Measurements from ENCODE around the gene KLF11.

Gene KLF11

DNA sequence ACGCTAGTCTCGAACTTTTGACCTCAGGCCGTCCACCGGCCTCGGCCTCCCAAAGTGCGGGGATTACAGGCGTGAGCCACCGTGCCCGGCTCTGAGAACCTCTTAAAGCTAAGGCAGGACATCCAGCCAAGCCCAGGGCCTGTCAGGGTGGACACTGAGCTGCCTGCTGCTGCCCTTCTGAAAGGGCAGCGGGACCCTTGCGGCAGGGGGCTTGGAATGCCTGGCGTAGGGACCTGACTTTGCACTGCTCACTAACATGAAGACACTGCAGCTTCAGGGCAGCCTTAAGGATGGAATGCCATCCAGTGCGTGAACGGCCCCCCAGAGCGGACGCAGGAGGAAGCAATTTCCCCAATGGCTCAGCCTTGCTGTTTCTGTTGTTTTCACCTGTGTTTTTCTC, 27.8 kb downstream of the KLF11 start:
- DNase-seq, result no peak

DNA sequence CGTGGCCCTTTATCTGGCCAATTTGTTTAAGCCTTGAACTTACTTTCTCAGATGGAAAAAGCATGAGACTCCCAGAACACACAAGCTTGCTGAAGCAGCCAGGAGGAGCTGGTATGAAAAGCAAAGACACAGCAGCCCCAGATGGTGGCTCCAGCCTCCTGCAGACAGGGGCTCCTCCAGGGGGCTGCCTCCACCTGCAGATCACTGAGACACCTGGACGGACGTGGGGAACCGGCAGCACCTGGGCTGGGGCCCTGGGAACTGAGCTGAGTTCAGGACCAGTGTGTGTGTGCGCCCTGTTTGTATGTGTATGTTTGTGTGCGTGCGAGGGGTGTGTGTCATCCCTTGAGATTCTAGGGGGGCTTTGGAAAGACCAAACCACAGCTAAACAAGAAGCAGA, 28.2 kb downstream of the KLF11 start:
- no peak for DNase-seq

DNA sequence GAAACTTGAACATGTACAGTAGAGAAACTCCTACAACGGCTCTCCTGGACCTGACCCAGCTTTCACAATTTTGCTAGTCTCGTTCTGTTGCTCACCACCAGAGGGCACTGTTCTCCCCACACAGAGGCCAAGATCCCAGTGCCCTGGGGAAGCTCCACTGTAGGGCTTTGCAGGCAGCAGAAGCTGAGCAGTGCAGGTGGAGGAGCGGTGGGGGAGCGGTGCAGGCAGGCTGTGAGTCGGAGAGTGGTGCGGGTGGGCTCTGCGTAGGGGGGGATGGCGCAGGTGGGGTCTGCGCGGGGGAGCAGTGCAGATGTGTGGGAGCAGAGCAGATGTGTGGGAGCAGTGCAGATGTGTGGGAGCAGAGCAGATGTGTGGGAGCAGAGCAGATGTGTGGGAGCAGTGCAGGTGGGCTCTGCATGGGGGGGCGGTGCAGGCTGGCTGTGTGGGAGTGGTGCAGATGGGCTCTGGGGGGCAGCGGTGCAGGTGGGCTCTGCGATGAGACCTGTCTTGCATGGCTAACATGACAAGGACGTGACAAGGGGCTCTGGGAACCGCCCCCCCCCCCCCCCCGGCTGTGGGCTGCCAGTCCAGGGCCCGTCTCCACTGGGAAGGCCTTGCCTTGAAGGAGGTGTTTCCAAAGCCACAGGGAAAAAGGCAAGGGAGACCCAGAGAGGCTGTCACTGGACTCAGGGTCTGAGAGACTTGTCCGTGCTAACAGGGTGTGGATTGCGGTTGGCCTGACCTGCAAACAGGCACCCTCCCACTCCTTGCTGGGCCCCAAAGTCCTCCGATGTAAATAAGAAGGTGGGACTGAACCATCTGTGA, 29.5 kb downstream of the KLF11 start:
- peak; percentile 78 for DNase-seq

DNA sequence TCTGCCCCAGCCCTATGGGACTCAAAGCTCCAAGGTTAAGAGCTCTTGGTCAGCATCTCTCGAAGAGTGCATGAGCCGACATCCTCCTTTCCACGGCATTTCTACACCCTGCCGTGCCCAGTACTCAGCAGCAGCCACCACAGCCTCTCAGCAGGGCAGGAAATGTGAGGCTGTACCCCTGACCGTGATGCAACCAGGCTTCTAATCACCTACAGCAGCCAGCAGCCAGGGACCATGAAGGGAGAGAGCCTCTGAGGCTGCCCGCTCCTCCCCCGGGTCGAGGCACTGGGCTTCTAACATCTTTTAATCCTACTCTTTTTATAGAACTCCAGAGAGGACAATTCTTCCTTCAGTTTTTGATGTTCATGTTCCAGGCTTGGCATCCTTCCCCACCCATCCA, 30.4 kb downstream of the KLF11 start:
- DNase-seq, result no peak

DNA sequence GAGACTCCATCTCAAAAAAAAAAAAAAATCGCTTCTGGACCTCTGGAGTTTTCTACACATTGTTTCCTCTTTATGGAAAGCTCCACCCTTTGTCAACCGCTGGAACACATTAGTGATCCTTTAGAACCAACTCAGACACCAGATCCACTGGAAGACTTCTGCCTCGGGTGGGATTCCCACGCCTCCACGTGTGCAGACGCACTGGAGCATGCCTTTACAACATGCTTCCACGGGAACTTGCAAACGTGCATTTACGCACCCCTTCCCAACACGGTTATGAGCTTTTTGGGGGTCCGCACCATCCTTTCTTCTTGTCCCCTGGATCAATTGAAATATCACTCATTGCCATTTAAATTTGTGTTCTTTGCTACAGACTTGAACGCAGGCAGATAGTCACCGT, 31.8 kb downstream of the KLF11 start:
- DNase-seq, result no peak

DNA sequence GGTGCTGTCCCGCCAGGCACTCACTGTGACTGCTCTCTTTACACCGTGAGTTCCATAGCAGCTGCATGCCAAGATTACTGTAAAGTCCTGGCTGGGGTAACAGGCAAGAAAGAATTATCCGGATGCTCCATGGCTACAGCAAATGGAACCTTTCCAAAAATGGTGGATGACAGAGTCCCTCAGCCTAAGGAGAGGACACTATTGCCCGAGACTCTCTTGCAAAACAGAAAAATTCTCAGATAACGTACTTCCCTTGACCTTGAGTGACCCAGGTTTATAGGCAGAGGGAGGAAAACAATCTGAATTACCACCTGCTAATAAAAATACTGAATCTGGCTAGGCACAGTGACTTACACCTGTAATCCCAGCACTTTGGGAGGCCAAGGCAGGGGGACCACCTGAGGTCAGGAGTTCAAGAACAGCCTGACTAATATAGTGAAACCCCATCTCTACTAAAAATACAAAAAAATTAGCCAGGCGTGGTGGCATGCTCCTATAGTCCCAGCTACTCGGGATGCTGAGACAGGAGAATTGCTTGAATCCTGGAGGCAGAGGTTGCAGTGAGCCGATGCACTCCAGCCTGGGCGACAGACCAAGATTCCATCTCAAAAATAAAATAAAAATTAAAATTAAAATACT, 32.3 kb downstream of the KLF11 start:
- no peak for DNase-seq

DNA sequence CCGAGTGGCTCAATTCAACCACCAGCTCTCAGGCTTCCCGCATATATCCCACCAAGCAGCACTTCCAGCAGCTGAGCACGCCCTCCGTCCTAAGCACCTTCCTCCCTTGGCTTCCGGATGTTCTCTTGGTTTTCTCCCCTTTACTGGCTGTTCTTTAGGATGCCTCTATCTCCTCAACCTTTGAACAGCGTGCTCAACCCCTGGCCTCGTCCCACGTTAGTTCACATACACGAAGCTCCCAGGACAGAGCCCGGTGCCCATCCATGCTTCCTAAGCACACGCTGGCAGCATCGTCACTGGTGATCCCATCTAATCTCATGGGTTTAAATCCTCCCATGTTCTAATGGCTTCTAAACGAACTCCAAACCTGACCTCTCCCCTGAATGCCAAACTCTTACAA, 33.2 kb downstream of the KLF11 start:
- no peak for DNase-seq

DNA sequence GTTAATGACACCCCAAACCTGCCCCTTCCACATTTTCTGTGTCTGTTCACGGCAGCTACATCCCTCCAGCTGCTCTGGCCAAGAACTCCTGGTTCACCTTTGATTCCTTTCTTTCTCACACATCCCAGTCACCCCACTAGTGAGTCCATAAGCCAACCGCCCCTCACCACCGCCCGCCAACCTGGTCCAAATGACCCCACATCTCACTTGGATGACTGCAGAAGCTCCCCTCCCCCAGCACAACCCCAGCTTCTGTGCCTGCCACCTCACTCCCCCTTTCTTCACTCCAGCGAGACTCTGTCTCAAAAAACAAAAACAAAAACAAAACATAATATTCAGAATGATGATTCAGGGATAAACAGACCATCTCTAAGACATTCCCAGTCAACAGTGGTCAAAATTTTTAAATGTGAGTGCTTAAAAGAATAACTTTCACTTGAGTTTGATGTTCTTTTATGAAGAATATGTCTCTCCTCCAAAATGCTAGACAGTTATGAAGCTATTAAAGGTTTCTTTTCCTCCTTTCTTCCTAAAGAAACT, 33.7 kb downstream of the KLF11 start:
- no peak for DNase-seq

DNA sequence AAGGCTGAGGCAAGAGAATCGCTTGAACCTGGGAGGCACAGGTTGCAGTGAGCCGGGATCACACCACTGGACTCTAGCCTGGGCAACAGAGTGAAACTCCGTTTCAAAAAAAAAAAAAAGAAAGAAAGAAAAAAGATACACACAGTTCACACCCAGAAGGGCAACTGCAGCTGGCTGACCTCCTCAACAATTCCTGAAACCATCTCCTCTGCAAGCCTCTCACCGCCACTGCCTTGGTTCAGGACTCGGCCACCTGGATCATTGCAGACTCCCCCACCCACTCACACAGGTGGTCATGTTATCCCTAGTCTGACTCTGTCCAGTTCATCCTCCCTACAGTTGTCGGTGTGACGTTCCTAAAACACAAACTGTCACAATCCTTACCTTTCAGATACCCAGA, 34.7 kb downstream of the KLF11 start:
- no peak for DNase-seq

DNA sequence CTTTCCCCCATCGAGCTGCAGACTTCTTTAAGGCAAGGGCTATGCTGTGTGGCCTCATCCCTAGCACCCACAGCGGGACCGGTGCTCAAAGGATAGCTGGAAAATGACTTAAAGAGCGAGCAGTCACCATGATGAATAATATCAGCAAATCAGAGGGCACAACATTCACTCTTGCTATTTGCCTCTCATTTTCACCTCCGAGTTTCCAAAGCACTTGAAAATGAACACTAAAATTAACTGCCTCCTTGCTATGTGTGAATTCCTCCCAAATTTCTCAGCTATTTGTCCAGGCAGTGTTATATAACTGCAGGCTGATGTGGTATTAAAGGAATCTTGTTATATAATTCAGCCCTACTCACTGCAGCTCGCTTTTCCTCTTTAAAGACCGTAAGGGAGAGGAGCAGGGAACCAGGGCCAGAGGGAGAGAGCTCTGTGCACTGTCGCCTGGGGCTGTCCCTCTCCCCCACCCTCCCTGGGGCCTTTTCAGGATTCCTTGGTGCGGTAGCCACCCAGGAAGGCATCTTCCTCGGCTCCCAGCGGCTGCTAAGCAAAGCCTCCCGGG, 35.4 kb downstream of the KLF11 start:
- DNase-seq, result no peak

DNA sequence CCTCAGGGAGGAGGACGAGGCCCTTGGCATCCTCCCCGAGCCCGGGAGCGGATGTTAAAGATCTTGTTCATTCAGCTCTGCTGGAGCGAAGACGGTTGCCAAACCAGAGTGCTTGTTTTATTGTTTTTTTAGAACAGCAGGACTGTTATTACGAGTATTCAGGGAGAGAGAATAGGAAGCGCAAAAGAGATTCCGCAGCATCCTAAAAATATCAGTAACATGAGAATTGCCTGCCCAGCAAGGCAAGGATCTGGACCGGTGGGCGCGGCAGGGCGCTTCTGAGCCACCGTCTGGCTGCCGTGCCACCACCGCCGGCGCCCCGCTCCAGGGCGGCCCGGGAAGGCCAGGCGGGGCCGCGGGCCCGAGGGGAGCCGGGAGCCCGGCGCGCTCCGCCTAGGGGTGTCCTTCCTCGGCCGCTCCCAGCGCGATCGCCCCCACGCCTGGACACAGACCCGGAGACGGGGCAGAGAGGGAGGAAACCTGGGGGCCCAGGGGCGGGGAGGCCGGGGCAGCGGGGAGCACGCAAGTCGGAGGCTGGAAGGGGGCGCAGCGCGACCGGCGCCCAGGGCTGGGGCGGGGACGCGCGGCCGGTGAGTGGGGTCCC, 36.0 kb downstream of the KLF11 start:
- no peak for DNase-seq

DNA sequence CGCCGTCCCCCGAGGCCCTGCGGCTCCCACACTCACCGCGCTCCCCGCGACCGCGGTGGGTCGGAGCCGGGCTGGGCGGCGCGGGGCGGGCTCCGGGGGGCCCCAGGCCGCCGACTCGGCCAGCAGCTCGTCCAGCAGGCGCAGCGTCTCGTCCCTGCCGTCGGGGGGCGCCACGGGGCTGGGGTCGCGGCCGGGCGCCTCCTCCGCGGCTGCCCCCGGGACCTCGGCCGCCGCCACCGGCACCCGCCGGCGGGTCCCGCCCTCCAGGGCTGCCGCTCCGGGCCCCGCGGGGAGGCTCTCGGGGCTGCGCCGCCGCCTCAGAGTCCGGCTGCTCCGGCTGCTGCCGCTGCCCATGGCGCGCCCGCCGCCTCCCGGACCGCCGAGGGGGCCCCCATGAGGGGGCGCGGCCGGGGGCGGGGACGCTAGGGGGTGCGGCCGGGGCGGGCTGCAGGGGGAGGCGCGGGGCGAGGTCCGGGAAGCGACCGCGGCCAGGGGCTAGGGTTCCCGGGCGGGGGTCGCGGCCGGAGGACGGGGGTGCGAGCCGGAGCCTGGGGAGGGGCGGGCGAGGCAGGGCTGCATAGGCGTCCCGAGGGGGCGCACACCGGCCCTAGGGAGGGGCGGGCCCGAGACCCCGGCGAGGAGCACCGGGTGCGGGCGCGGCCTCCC, 36.7 kb downstream of the KLF11 start, which contains the start of gene CYS1:
Gene CYS1, minus strand, starts transcription at position 542 of the 666 bp plus-strand sequence. Its CDS starts 188 bp downstream, at position 354.
- DNase-seq, result no peak

DNA sequence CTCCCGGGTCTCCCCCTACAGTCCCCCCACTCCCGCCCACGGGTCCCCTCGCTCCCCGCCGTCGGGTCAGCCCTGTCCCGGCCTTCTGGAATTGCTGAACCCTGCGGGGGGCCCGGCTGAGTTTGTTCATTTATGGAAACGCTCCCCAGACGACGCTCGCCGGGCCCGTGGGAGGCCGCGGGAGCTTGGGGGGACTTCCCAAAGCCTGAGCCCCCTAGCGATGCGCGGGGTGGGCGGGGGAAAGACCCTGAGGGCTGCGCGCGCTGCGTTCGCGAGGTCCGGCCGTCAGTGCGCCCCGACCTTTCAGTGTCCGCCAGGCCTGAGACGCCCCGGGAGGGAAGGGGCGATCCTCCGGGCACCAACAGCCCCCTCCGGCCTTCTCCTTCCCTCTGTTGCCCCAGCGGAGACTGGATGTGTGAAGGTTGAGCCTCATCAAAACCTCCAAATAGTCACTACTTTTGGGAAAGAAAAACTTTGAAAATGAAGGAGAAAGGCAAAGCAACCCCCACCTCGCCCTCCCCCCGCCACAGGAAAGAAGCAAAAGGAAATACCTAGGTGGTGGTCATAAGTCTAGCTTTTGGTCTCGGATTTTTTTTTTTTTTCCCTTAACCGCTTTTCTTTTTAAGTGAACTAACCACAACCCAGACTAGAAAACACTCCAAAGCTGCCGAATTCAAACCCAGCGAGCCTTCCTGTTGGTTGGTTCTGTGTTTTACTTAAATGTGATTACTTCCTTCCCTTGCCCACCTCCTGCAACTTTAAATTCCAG, 37.4 kb downstream of the KLF11 start:
- DNase-seq, result peak; percentile 13

DNA sequence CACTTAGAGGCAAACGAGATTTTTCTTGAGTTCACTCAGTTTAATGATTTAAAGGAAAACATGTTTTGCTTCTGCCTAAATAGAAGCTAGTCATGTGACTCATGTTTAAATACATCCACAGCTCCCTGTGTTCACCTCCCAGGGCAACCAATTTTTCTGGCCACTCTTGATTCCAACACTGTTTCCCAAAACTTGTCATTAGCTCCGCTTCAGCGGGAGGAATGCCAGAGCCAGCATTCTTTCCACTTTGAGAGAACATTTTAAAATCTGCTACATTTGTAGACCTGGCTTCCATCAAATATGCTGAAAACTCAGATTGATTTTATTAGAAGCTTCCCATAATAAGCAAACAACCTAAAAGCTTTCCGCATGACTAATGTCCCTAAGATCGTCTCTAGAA, 39.7 kb downstream of the KLF11 start:
- DNase-seq, result no peak

DNA sequence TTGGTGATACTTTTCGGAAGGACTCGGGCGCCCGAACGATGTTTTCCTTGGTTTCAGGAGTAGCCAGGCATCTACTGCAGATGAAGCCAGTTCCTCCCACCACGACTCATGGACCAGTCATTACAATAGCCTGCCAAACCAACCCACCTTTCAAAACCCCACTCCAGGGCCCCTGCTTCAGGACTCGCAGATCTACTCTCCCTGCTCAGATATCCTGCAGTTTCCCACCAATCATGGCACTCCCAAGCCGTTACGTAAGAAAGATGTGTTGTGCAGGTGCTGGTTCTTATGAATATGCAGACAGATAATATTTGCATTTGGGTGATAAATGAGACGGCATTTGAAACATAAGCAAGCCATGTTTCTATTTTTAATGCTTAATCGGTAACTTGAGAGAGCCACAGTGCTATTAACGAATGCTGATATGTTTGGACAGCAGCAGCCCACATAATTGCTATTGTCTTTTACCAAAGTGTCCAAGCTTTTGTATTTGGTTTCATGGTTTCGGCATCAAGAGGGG, 40.4 kb downstream of the KLF11 start:
- no peak for DNase-seq

DNA sequence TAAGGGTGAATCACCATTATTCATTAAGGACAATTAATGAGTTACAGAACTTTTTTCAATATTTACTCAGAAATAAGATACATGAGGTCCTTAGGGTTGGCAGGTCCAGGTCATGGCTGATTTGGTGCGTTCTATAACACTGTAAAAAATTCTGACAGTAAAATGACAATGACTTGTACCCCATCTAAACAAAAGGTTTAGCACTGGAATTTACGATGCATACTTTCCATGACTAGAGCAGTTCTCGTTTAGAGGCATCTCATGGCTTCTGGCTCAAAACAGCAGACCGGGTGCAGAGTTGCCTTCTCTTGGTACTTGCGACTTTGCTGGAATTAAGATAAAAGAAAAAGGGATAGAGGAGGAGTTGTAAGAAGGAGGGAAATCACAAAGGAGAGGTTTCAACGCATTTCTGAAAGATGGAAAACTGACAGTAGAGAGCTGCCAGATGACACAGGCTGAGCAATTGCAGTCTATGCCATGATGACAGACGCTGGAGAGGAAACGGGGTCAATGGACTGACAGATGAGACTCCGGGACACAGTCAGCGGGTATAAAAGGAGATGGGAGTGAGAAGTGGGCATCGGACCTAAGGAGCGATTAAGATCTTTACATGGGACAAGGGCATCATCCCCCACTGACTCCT, 41.0 kb downstream of the KLF11 start:
- DNase-seq, result no peak

DNA sequence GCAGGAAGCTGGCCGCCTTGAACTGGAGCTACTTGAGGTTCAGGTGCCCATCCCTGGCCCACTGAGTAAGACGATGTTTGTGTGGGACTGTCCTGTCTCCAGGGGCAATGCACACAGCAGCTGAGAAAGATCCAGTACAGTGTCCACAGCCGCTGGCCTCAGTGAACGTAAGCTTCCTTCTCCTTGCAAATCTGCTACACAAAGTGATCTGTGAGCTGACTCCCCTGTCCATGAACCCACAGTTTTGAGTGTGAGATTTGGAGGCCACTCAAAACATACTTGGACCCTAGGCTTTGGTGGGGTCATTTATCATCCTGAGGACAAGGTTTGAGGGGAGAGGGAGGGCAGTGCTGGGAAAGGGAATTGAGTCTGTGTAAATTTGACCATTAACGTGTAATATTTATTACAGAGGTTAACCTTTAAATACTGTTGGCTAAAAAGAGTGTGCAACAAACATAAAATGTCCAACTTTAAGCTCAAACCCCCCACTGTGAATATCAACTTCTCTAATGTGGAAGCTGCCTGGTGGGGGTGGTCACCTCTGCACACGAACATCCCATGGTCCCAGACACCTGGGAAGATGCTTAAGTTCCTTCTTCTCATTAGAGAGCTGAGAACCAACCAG, 41.8 kb downstream of the KLF11 start:
- DNase-seq, result no peak

DNA sequence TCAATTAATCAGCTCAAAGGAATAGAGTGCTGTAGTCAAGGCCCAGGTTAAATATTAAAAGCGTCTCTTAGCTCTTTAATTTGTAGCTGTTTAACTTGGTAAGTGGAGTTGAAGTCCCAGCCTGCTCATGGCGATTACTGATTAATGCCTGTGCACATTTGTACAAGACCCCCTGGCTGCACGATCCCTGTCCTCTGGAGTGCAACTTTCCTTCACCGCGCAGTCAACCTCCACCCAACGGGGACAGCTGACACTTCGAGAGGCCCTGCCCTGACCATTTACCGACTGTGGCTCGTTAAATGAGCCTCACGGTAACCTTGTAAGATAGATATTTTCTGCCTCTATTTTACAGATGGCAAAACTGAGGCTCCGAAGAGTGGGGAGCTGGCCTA, 42.3 kb downstream of the KLF11 start:
- no peak for DNase-seq

DNA sequence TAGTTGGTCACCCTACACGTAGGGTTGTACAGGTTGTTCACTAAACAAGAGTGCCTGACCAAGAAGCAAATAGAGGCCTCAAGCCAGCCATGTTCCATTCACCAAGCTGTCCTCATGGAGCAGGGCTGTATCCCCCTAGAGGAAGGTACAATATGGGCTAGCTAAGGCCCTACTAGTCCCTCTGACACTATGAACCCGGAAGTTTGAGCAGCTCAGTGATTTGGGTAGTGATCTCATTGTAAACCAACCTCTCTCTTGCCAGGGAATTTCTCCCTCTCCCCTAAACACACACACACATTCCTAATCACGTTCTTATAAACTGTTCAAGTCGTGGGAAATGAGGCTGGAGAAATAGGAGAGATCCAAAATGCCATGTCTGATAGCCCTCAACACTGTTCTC, 43.6 kb downstream of the KLF11 start:
- no peak for DNase-seq

DNA sequence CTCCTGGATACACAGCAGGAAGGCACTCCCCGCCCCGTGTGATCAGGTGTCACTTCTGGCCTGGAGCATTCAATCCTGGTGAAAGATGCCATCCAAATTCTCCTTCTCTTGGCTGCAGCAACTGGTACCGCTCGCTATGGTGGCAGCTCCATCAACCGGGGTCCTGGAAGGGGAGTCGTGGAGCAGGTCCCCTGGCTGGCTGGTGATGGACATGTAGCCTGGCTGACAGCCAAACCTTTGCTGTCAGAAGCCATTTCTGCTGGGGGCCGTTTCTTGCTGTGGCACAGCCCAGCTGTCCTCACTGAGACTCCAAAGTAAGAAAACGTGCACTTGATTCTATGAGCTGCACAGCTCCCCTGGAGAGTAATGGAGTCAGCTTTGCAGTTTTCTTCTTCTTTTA, 44.0 kb downstream of the KLF11 start:
- no peak for DNase-seq
